Esophagus squamous epithelium (tissue), 5 donors: Measurements from ENCODE around the gene NMT1. TPM values are rescaled to one million over a fixed set of nuclear protein-coding genes. Genes with fewer than 3 reads are reported as not detected.

Source experiments
- DNase-seq: peaks from one replicate; lab custom pipeline; 2025; lab: John Stamatoyannopoulos, UW
- H3K27ac ChIP-seq, 4 donors: fragments of 200-600 bp; sonication (generic); one replicate each; pipeline ENCODE4 v1.5.1; 2016 to 2019; ENCODE audit warnings: mild to moderate bottlenecking in 1 of 4
- H3K27me3 ChIP-seq, 4 donors: fragments of 200-600 bp; sonication (generic); 1 replicate in 3 of 4; 2 replicates in 1 of 4; pipeline versions ENCODE4 v1.5.1 to v1.6.0; 2017 to 2021; ENCODE audit warnings: antibody characterized with exemption in 1 of 4
- H3K36me3 ChIP-seq, 3 donors: fragments of 200-600 bp; sonication (generic); one replicate each; pipeline ENCODE4 v1.5.1; 2016 to 2019
- H3K4me1 ChIP-seq, 3 donors: fragments of 200-600 bp; sonication (generic); one replicate each; pipeline ENCODE4 v1.5.1; 2017 to 2019
- H3K4me3 ChIP-seq, 4 donors: fragments of 200-600 bp; sonication (generic); 1 replicate in 3 of 4; 2 replicates in 1 of 4; pipeline ENCODE4 v1.5.1; 2016 to 2019; ENCODE audit warnings: mild to moderate bottlenecking in 2 of 4, moderate library complexity in 1 of 4
- H3K9me3 ChIP-seq, 3 donors: fragments of 200-600 bp; sonication (generic); one replicate each; pipeline ENCODE4 v1.5.1; 2016 to 2019
- CTCF ChIP-seq, 6 experiments: fragments of 450-650 bp in 4 of 6; fragments of 200-600 bp in 2 of 6; sonication (generic) in 2 of 6; IDR thresholded peaks; one replicate each; pipeline ENCODE4 v1.5.1; 2016 to 2019; ENCODE audit warnings: antibody characterized with exemption in 6 of 6, mild to moderate bottlenecking in 4 of 6, moderate library complexity in 4 of 6
- POLR2A ChIP-seq, 4 donors: fragments of 450-650 bp; IDR thresholded peaks; one replicate each; pipeline ENCODE4 v1.6.1; 2017; ENCODE audit warnings: antibody characterized with exemption in 4 of 4, mild to moderate bottlenecking in 4 of 4, moderate library complexity in 3 of 4
- WGBS, 2 donors: methylation state at CpG; one replicate each; pipeline ENCODE4 v1.1.5; 2018; 5-methylcytosine and 5-hydroxymethylcytosine counted together
- intact Hi-C: fragments of 100-400 bp; cut with DNase I; formaldehyde crosslinking; loops from one replicate; pipeline ENCODE4 v1.15.0; 2022
- total RNA-seq, 4 donors: library from RNA; depleted of rRNA; stranded (reverse); fragments of >200 nt; gene quantifications; one replicate each; pipeline ENCODE4 v1.1.0, GENCODE V29; 2016
- donor health status: DM: yes; HTN: yes; CAD: no.

NMT1 gene
- total RNA-seq, 4 donors from 2014 or later, result 54.6 to 66.2 (median 57.8) TPM

DNA sequence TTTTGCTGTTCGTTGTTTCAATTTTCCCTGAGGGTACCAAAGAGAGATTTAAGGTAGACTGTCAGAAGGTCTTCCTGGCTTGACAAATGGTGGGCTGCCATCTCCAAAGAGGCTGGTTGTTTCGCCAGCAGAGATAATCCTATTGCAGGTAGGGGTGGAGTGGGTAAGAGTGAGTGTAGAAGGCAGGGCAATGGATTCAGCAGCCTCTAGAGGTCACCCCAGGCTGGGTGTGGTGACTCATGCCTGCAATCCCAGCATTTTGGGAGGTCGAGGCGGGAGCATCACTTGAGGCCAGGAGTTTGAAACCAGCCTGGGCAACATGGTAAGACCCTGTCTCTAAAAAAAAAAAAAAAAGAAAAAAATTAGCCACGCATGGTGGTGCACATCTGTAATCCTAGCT, 44.3 kb upstream of the NMT1 start:
- H3K36me3 ChIP-seq, result no peaks in the 10 kb centered on the region
- intact Hi-C loops, result loop anchor here (5.0 kb wide), 1 partner anchor 85 kb away; no protein-coding TSS in a partner anchor
- H3K27me3 ChIP-seq, result peaks cover 0 to 12% (median 0%) of the 10 kb centered on the region in 4 donors
- H3K9me3 ChIP-seq, result no peaks in the 10 kb centered on the region
- H3K4me1 ChIP-seq, result peaks cover 21 to 62% (median 32%) of the 10 kb centered on the region in 3 donors
- DNase-seq, result no peak
- TF ChIP-seq POLR2A (IDR thresholded peaks at IDR 0.05), result no peak
- TF ChIP-seq CTCF (IDR thresholded peaks at IDR 0.05), result peak in 2 of 6 experiments; percentile 9 to 27
- 49 to 52% methylated on average over 5 of the region's 5 CpGs for WGBS, 2 donors
- H3K4me3 ChIP-seq, result no peak overlapping the region
- no peak overlapping the region for H3K27ac ChIP-seq

- no peak for DNase-seq
- Histone ChIP-seq H3K4me1 (peaks cover 32 to 68% (median 36%) of the 10 kb centered on the region in 3 donors), H3K4me3 (peak overlapping the region in 3 of 4 donors; percentile 48 to 68 (median 63)), H3K9me3 (no peaks in the 10 kb centered on the region), H3K36me3 (peaks cover 0 to 3% (median 0%) of the 10 kb centered on the region in 3 donors), H3K27me3 (peaks cover 0 to 12% (median 0%) of the 10 kb centered on the region in 4 donors), H3K27ac (peak overlapping the region in 3 of 4 donors; percentile 48 to 90 (median 68))
- no peak for TF ChIP-seq POLR2A (IDR thresholded peaks at IDR 0.05)
- no peak for TF ChIP-seq CTCF (IDR thresholded peaks at IDR 0.05)
- intact Hi-C loops, result loop anchor here (5.0 kb wide), 1 partner anchor 86 kb away; no protein-coding TSS in a partner anchor
- WGBS, 2 donors, result 33 to 53% methylated on average over 2 to 3 of the region's 4 CpGs
Observed at GRCh38 chr17:45018514-45018847, 42.6 kb upstream of the NMT1 start.

DNA sequence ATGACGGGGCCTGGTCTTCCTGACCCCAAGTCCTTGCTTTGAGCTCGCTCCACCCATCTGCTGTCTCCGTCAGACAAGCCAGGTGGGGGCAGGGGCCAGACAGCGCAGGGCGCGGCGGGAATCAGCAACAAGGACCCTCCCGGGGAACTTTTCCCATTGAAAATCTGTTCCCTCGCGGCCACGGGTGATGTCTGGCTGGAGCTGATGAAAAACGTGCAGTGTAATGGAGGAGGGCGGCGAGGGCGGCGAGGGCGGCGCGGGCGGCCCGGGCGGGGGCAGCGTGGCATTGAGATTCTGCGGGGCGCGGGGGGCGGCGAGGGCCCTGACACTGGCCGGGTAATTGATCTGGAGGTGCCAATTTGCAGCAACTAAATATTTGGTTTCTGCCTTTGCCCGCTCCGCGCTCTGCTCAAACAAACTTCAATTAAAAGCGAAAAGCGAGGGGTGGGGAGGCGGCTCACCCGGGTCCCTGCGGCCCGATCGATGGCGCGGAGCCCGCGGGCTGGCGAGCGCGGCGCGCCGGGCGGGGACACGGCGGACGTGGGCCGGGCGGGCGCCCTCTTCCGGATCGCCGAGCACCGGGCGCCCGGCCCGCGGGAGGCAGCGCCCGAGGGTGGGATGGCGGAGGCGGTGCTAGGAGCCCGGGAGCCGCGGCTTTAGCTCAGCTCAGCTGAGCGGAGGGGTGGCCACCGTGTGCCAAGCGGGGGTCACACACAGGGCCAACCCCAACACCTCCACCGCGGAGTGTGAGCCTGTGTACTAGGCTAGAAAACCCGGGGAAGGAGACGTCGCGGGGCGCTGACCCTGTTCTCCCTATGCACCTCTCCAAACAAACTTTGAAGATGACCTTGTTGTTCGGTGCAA, 42.0 kb upstream of the NMT1 start:
- intact Hi-C loops, result loop anchor here (5.0 kb wide), 1 partner anchor 87 kb away; no protein-coding TSS in a partner anchor
- Histone ChIP-seq H3K27ac (peak overlapping the region in 3 of 4 donors; percentile 48 to 90 (median 68)), H3K4me3 (peak overlapping the region; percentile 33 to 68 (median 56)), H3K4me1 (peaks cover 32 to 65% (median 36%) of the 10 kb centered on the region in 3 donors), H3K27me3 (peaks cover 0 to 12% (median 0%) of the 10 kb centered on the region in 4 donors), H3K9me3 (no peaks in the 10 kb centered on the region), H3K36me3 (peaks cover 0 to 9% (median 0%) of the 10 kb centered on the region in 3 donors)
- WGBS, 2 donors, result 3 to 9% methylated on average over 16 to 24 of the region's 82 CpGs
- DNase-seq, result no peak
- TF ChIP-seq POLR2A (IDR thresholded peaks at IDR 0.05) (no peak), CTCF (IDR thresholded peaks at IDR 0.05) (peak in 4 of 6 experiments; percentile 12 to 63 (median 56))

DNA sequence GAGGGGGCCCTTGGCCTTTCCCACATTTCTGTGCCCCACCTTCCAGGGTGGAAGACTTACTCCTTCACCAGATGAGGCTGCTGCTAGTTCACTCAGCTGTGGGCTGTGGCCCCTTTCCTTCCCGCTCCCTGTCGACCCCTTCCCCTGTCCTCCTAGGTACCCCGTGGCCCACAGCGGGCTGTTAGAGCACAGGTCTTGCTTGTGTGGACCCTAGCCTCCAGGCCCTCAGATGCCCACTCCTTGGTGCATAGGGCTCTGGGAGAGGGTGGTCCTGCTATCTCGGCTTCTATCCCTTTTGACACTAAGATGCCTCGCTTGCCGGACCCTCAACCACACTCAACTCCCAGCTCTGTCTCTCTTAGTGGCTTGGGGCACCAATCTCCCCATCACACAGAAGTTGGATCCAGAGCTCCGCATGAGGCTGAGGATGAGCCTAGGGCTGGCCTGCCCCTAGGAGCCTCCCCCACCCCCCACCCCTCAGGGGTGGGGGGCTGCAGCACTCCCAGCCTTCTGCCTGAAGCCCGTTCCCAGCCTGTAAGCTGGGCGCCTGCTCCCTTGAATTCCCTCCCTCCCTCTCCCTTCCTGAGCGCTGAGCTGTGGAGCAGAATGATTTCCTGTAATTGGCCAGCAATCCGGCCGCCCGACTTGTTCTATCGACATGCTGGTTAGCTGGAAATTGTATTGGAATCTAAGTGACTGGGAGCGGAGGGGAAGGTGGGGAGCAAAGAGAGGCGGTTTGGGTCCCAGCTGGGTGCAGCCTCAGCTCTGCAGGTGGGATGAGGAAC, 40.6 kb upstream of the NMT1 start:
- intact Hi-C loops, result loop anchor here (5.0 kb wide), 1 partner anchor 98 kb away; no protein-coding TSS in a partner anchor

More for the DNA sequence above, 40.6 kb upstream of the NMT1 start:
- Histone ChIP-seq H3K9me3 (no peaks in the 10 kb centered on the region), H3K4me3 (no peak overlapping the region), H3K27ac (peak overlapping the region in 3 of 4 donors; percentile 76 to 90 (median 83)), H3K36me3 (peaks cover 0 to 20% (median 0%) of the 10 kb centered on the region in 3 donors), H3K4me1 (peaks cover 32 to 65% (median 36%) of the 10 kb centered on the region in 3 donors), H3K27me3 (peaks cover 0 to 12% (median 0%) of the 10 kb centered on the region in 4 donors)
- DNase-seq, result no peak
- 29 to 61% methylated on average over 10 to 12 of the region's 17 CpGs for WGBS, 2 donors
- no peak for TF ChIP-seq CTCF (IDR thresholded peaks at IDR 0.05)
- TF ChIP-seq POLR2A (IDR thresholded peaks at IDR 0.05), result no peak
